Endothelial cell of umbilical vein (primary cell): ENCODE data around the gene UQCRC1. TPM values are rescaled to one million over a fixed set of nuclear protein-coding genes. Genes with fewer than 3 reads are reported as not detected.

ENCODE experiments used
- BruUV-seq: library from RNA; stranded (reverse); fragments of 400-500 nt; replicated peaks from 2 replicates; lab custom pipeline; 2021; lab: Mats Ljungman, UMichigan
- CTCF ChIA-PET: fragments of 300-600, 350-600 bp; sonication (Branson Sonifier 250); formaldehyde crosslinking; loops from one replicate; lab custom pipeline; 2021; ENCODE audit warnings: antibody characterized with exemption, inconsistent platforms; lab: Charles Lee
- POLR2A ChIA-PET: fragments of 300-600, 350-600 bp; sonication (Branson Sonifier 250); formaldehyde crosslinking; loops from one replicate; lab custom pipeline; 2021; ENCODE audit warnings: antibody characterized with exemption, inconsistent platforms; lab: Charles Lee
- DNase-seq: peaks from one replicate; pipeline ENCODE4 v3.0.0-alpha.2; 2011; ENCODE audit warnings: low read depth, low spot score
- FAIRE-seq: peaks from 2 replicates; lab custom pipeline; 2011; peaks lifted over from hg19 to GRCh38; lab: Jason Lieb, UNC
- H2AFZ ChIP-seq: 2 replicates; pipeline ENCODE4 v1.6.0; 2012; ENCODE audit warnings: low read depth, low read length, control low read depth, inconsistent platforms
- H3K27ac ChIP-seq: 2 replicates; pipeline ENCODE4 v1.5.1; 2011; ENCODE audit warnings: low read depth, mild to moderate bottlenecking, control low read depth, low read length, moderate library complexity; ENCODE audit not compliant: insufficient read depth
- H3K27me3 ChIP-seq, 2 experiments: 2 replicates each; pipeline versions ENCODE4 v1.6.0 to v1.6.1; 2011; ENCODE audit warnings: low read length in 2 of 2, mixed read lengths in 1 of 2; ENCODE audit not compliant: control insufficient read depth in 2 of 2, insufficient read depth in 2 of 2
- H3K36me3 ChIP-seq, 2 experiments: 2 replicates in 1 of 2; 3 replicates in 1 of 2; pipeline ENCODE4 v1.5.1; 2011; ENCODE audit warnings: low read length in 2 of 2, mild to moderate bottlenecking in 1 of 2, moderate library complexity in 1 of 2; ENCODE audit not compliant: control insufficient read depth in 2 of 2, insufficient read depth in 2 of 2; ENCODE audit errors: extremely low read depth in 1 of 2
- H3K4me1 ChIP-seq: 3 replicates; pipeline ENCODE4 v1.5.1; 2011; ENCODE audit warnings: mild to moderate bottlenecking, low read length; ENCODE audit not compliant: control insufficient read depth, insufficient read depth; ENCODE audit errors: extremely low read depth
- H3K4me2 ChIP-seq: 2 replicates; pipeline ENCODE4 v1.6.1; 2011; ENCODE audit warnings: low read length, control low read depth, mixed read lengths; ENCODE audit not compliant: insufficient read depth
- H3K4me3 ChIP-seq, 3 experiments: fragments of 200-600 bp in 1 of 3; sonication (generic), shearing (Covaris generic) in 1 of 3; replicated peaks in 1 of 3; 2 replicates each; pipeline ENCODE4 v1.5.1; 2011 to 2016; ENCODE audit warnings: control low read depth in 3 of 3, low read length in 3 of 3, mild to moderate bottlenecking in 2 of 3, inconsistent platforms in 1 of 3, low read depth in 1 of 3, moderate library complexity in 1 of 3; ENCODE audit not compliant: insufficient read depth in 1 of 3
- H3K79me2 ChIP-seq: 2 replicates; pipeline ENCODE4 v1.6.0; 2012; ENCODE audit warnings: low read length, inconsistent platforms; ENCODE audit not compliant: control insufficient read depth, insufficient read depth
- H3K9ac ChIP-seq: replicated peaks from 2 replicates; pipeline ENCODE3; 2011; ENCODE audit warnings: low read length, control low read depth; ENCODE audit not compliant: insufficient read depth; ENCODE audit errors: extremely low read depth
- H3K9me1 ChIP-seq: replicated peaks from 3 replicates; pipeline ENCODE4 v1.6.0; 2011; ENCODE audit warnings: mild to moderate bottlenecking, low read length; ENCODE audit not compliant: control insufficient read depth, insufficient read depth; ENCODE audit errors: extremely low read depth
- H3K9me3 ChIP-seq: replicated peaks from 2 replicates; pipeline ENCODE4 v1.5.1; 2012; ENCODE audit warnings: low read length, inconsistent platforms; ENCODE audit not compliant: control insufficient read depth, insufficient read depth
- H4K20me1 ChIP-seq: replicated peaks from 2 replicates; pipeline ENCODE3; 2011; ENCODE audit warnings: mild to moderate bottlenecking, low read length; ENCODE audit not compliant: control insufficient read depth, insufficient read depth; ENCODE audit errors: extremely low read depth
- EZH2 ChIP-seq: IDR thresholded peaks from 2 replicates; pipeline ENCODE4 v1.6.1; 2012; ENCODE audit warnings: borderline replicate concordance, low read depth, mild to moderate bottlenecking, moderate library complexity, low read length, inconsistent platforms; ENCODE audit not compliant: severe bottlenecking
- FOS ChIP-seq: IDR thresholded peaks from 2 replicates; pipeline ENCODE4 v1.6.1; 2011; ENCODE audit warnings: mild to moderate bottlenecking, low read length, moderate library complexity, borderline replicate concordance; ENCODE audit not compliant: insufficient read depth
- GATA2 ChIP-seq: IDR thresholded peaks from 2 replicates; pipeline ENCODE4 v1.7.0; 2011; ENCODE audit warnings: low read depth, mild to moderate bottlenecking, moderate library complexity, mixed read lengths, low read length; ENCODE audit not compliant: insufficient read length, insufficient read depth
- JUN ChIP-seq: IDR thresholded peaks from 2 replicates; pipeline ENCODE4 v1.6.1; 2011; ENCODE audit warnings: borderline replicate concordance, low read depth; ENCODE audit not compliant: insufficient read length, insufficient read depth
- MYC ChIP-seq: IDR thresholded peaks from one replicate; pipeline ENCODE4 v1.6.1; 2011; ENCODE audit warnings: mild to moderate bottlenecking, low read depth, low read length
- POLR2A ChIP-seq: IDR thresholded peaks from 2 replicates; pipeline ENCODE4 v1.6.1; 2012; ENCODE audit warnings: low read depth, mild to moderate bottlenecking, control low read depth, low read length
- POLR2AphosphoS5 ChIP-seq: IDR thresholded peaks from 2 replicates; pipeline ENCODE4 v1.6.1; 2012; ENCODE audit warnings: low read depth, mild to moderate bottlenecking, control low read depth, low read length, moderate library complexity; ENCODE audit not compliant: insufficient read depth
- dilution Hi-C: fragments of 300-500 bp; cut with MboI; formaldehyde crosslinking; loops from one replicate; pipeline ENCODE4 v1.15.0; 2019; ENCODE audit warnings: low sequenced_read_pairs; ENCODE audit not compliant: extremely low pct_ligation_motif_present
- intact Hi-C: fragments of 100-400 bp; cut with micrococcal nuclease; formaldehyde crosslinking; loops from one replicate; pipeline ENCODE4 v1.10.0; 2022
- polyA plus RNA-seq, 4 experiments: library from polyadenylated mRNA; depleted of rRNA in 3 of 4; stranded (reverse) in 3 of 4; unstranded in 1 of 4; fragments of >200 nt; gene quantifications; 2 replicates each; pipeline versions ENCODE4 v1.2.1 to v1.2.3, GENCODE V29; 2011 to 2012; ENCODE audit warnings: missing spikeins in 1 of 4
- total RNA-seq: library from RNA; stranded (reverse); gene quantifications from 2 replicates; pipeline ENCODE4 v1.2.3, GENCODE V29; 2021
- TF ChIP-seq, protein P1 (sequence below), 2 donors: IDR thresholded peaks; 1 replicate in 1 of 2; 2 replicates in 1 of 2; pipeline ENCODE4 v1.5.1; 2011; ENCODE audit warnings: low read length in 2 of 2, mild to moderate bottlenecking in 2 of 2, moderate library complexity in 2 of 2, control low read depth in 1 of 2, inconsistent platforms in 1 of 2, low read depth in 1 of 2; ENCODE audit not compliant: insufficient read depth in 1 of 2; ENCODE audit errors: extremely low read depth in 1 of 2
- TF ChIP-seq, protein P2 (sequence below): IDR thresholded peaks from 2 replicates; pipeline ENCODE4 v1.6.1; 2011; ENCODE audit not compliant: insufficient read depth, insufficient read length

The UQCRC1 gene
- total and polyA plus RNA-seq, 2 donors (not counting 3 experiments of a cell fraction or from before 2014, with no cell fraction given), result 184 to 427 TPM

- no peaks in the 10 kb centered on the region for H3K36me3 ChIP-seq
- dilution Hi-C loops, result no loop called here
These were observed 39.5 kb downstream of the UQCRC1 start for GRCh38 chr3:48569808-48570450.

DNA sequence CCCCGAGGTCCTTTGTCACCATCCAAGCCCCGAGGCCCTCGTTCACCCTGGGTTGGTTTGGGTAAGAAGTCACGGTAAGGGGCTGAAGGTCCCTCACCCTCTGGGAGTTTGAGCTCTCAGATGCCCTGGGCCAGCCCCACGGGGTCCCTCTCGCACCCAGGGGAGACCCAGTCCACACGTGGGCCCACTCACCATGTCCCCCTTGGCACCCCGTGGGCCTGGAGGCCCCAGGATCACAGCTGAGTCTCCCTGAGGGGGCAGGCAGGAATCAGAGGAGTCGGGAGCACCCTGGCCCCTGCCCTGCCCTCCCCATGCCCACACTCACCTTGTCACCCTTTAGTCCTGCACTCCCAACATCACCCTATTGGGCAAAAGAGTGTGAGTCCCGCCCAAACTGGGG is 40.0 kb downstream of the UQCRC1 start:
- H3K9ac ChIP-seq, result no peak overlapping the region
- no peak overlapping the region for H3K4me2 ChIP-seq
- no peak overlapping the region for H2AFZ ChIP-seq
- H3K27me3 ChIP-seq, result no peaks in the 10 kb centered on the region
- no peaks in the 10 kb centered on the region for H3K9me1 ChIP-seq
- no peak overlapping the region for H3K4me3 ChIP-seq
- no peaks in the 10 kb centered on the region for H3K79me2 ChIP-seq
- peaks cover 1% of the 10 kb centered on the region for H3K4me1 ChIP-seq
- ChIA-PET POLR2A (no interaction called here), CTCF (no interaction called here)
- no peaks in the 10 kb centered on the region for H3K9me3 ChIP-seq
- BruUV-seq, result no TSS peak
- H4K20me1 ChIP-seq, result no peaks in the 10 kb centered on the region
- no peak for FAIRE-seq
- intact Hi-C loops (no loop called here), dilution Hi-C loops (no loop called here)
- no peaks in the 10 kb centered on the region for H3K36me3 ChIP-seq
- TF ChIP-seq GATA2 (no peak), EZH2 (no peak), MYC (no peak), POLR2AphosphoS5 (no peak), JUN (no peak), FOS (no peak), POLR2A (no peak)
- TF ChIP-seq, protein P1, sequence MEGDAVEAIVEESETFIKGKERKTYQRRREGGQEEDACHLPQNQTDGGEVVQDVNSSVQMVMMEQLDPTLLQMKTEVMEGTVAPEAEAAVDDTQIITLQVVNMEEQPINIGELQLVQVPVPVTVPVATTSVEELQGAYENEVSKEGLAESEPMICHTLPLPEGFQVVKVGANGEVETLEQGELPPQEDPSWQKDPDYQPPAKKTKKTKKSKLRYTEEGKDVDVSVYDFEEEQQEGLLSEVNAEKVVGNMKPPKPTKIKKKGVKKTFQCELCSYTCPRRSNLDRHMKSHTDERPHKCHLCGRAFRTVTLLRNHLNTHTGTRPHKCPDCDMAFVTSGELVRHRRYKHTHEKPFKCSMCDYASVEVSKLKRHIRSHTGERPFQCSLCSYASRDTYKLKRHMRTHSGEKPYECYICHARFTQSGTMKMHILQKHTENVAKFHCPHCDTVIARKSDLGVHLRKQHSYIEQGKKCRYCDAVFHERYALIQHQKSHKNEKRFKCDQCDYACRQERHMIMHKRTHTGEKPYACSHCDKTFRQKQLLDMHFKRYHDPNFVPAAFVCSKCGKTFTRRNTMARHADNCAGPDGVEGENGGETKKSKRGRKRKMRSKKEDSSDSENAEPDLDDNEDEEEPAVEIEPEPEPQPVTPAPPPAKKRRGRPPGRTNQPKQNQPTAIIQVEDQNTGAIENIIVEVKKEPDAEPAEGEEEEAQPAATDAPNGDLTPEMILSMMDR (IDR thresholded peaks at IDR 0.05; ENCODE audit: extremely low read depth in 1 of 2, insufficient read depth in 1 of 2, low read depth in 1 of 2, low read length in 2 of 2), result no peak
- TF ChIP-seq, protein P2, sequence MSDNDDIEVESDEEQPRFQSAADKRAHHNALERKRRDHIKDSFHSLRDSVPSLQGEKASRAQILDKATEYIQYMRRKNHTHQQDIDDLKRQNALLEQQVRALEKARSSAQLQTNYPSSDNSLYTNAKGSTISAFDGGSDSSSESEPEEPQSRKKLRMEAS, result no peak
- H3K27ac ChIP-seq, result no peak overlapping the region
- DNase-seq, result no peak

More at GRCh38 chr3:48569808-48570450, 39.5 kb downstream of the UQCRC1 start:
- Histone ChIP-seq H2AFZ (no peak overlapping the region), H3K9me1 (no peaks in the 10 kb centered on the region), H3K4me1 (no peaks in the 10 kb centered on the region), H3K27ac (no peak overlapping the region), H3K9me3 (no peaks in the 10 kb centered on the region), H3K9ac (no peak overlapping the region), H3K79me2 (no peaks in the 10 kb centered on the region), H4K20me1 (no peaks in the 10 kb centered on the region), H3K27me3 (no peaks in the 10 kb centered on the region), H3K4me2 (no peak overlapping the region), H3K4me3 (no peak overlapping the region)
- POLR2A ChIA-PET, result no interaction called here
- DNase-seq, result no peak
- no TSS peak for BruUV-seq
- CTCF ChIA-PET, result no interaction called here
- no peak for FAIRE-seq
- intact Hi-C loops, result no loop called here
- TF ChIP-seq POLR2AphosphoS5 (no peak), POLR2A (no peak), MYC (no peak), FOS (no peak)
